ENCODE results near the gene GALNT17.

The GALNT17 gene

GRCh38 chr7:71668572-71668971 lies 536.6 kb downstream of the GALNT17 start:
- Histone ChIP-seq H3K4me1 (ENCODE audit: control insufficient read depth, insufficient read depth, low read length) (no peaks in the 10 kb centered on the region), H3K4me3 (ENCODE audit: low read length in 2 of 2) (no peak overlapping the region), H3K9ac (ENCODE audit: low read length in 2 of 2) (no peak overlapping the region), H3K27ac (ENCODE audit: low read length) (no peak overlapping the region), H3K36me3 (ENCODE audit: control insufficient read depth in 2 of 2, insufficient read depth in 2 of 2, low read length in 2 of 2) (no peaks in the 10 kb centered on the region), H3K27me3 (ENCODE audit: control insufficient read depth in 1 of 2, insufficient read depth in 2 of 2, low read length in 2 of 2) (no peaks in the 10 kb centered on the region), H3K9me3 (ENCODE audit: control insufficient read depth in 2 of 2, low read length in 2 of 2) (peaks cover 6% of the 10 kb centered on the region in 2 donors)

- Histone ChIP-seq H3K36me3 (ENCODE audit: control insufficient read depth in 2 of 2, insufficient read depth in 2 of 2, low read length in 2 of 2) (no peaks in the 10 kb centered on the region), H3K27ac (ENCODE audit: low read length) (no peak overlapping the region), H3K4me3 (ENCODE audit: low read length in 2 of 2) (no peak overlapping the region), H3K9ac (ENCODE audit: low read length in 2 of 2) (no peak overlapping the region), H3K27me3 (ENCODE audit: control insufficient read depth in 1 of 2, insufficient read depth in 2 of 2, low read length in 2 of 2) (no peaks in the 10 kb centered on the region), H3K4me1 (ENCODE audit: control insufficient read depth, insufficient read depth, low read length) (no peaks in the 10 kb centered on the region), H3K9me3 (ENCODE audit: control insufficient read depth in 2 of 2, low read length in 2 of 2) (no peaks in the 10 kb centered on the region)
These were observed 547.5 kb downstream of the GALNT17 start for GRCh38 chr7:71679480-71679879.

GRCh38 chr7:71682181-71682580 lies 550.2 kb downstream of the GALNT17 start:
- Histone ChIP-seq H3K9me3 (ENCODE audit: control insufficient read depth in 2 of 2, low read length in 2 of 2) (peaks cover 0 to 2% of the 10 kb centered on the region in 2 donors), H3K27ac (ENCODE audit: low read length) (no peak overlapping the region), H3K4me1 (ENCODE audit: control insufficient read depth, insufficient read depth, low read length) (no peaks in the 10 kb centered on the region), H3K9ac (ENCODE audit: low read length in 2 of 2) (no peak overlapping the region), H3K36me3 (ENCODE audit: control insufficient read depth in 2 of 2, insufficient read depth in 2 of 2, low read length in 2 of 2) (no peaks in the 10 kb centered on the region), H3K27me3 (ENCODE audit: control insufficient read depth in 1 of 2, insufficient read depth in 2 of 2, low read length in 2 of 2) (no peaks in the 10 kb centered on the region), H3K4me3 (ENCODE audit: low read length in 2 of 2) (no peak overlapping the region)

GRCh38 chr7:71682841-71683781 lies 551.2 kb downstream of the GALNT17 start:
- no peaks in the 10 kb centered on the region for H3K27me3 ChIP-seq (ENCODE audit: control insufficient read depth in 1 of 2, insufficient read depth in 2 of 2, low read length in 2 of 2)
- H3K4me1 ChIP-seq (ENCODE audit: control insufficient read depth, insufficient read depth, low read length): no peaks in the 10 kb centered on the region
- H3K9ac ChIP-seq (ENCODE audit: low read length in 2 of 2): no peak overlapping the region
- H3K4me3 ChIP-seq (ENCODE audit: low read length in 2 of 2): no peak overlapping the region
- peaks cover 0 to 2% of the 10 kb centered on the region in 2 donors for H3K9me3 ChIP-seq (ENCODE audit: control insufficient read depth in 2 of 2, low read length in 2 of 2)
- H3K27ac ChIP-seq (ENCODE audit: low read length): no peak overlapping the region
- no peaks in the 10 kb centered on the region for H3K36me3 ChIP-seq (ENCODE audit: control insufficient read depth in 2 of 2, insufficient read depth in 2 of 2, low read length in 2 of 2)

- H3K9me3 ChIP-seq (ENCODE audit: control insufficient read depth in 2 of 2, low read length in 2 of 2): peaks cover 0 to 2% of the 10 kb centered on the region in 2 donors
- no peaks in the 10 kb centered on the region for H3K27me3 ChIP-seq (ENCODE audit: control insufficient read depth in 1 of 2, insufficient read depth in 2 of 2, low read length in 2 of 2)
- no peaks in the 10 kb centered on the region for H3K4me1 ChIP-seq (ENCODE audit: control insufficient read depth, insufficient read depth, low read length)
- no peaks in the 10 kb centered on the region for H3K36me3 ChIP-seq (ENCODE audit: control insufficient read depth in 2 of 2, insufficient read depth in 2 of 2, low read length in 2 of 2)
- H3K4me3 ChIP-seq (ENCODE audit: low read length in 2 of 2): no peak overlapping the region
- no peak overlapping the region for H3K9ac ChIP-seq (ENCODE audit: low read length in 2 of 2)
- H3K27ac ChIP-seq (ENCODE audit: low read length): no peak overlapping the region
These were observed 555.3 kb downstream of the GALNT17 start for GRCh38 chr7:71687286-71687685.

- Histone ChIP-seq H3K9ac (ENCODE audit: low read length in 2 of 2) (no peak overlapping the region), H3K36me3 (ENCODE audit: control insufficient read depth in 2 of 2, insufficient read depth in 2 of 2, low read length in 2 of 2) (no peaks in the 10 kb centered on the region), H3K4me1 (ENCODE audit: control insufficient read depth, insufficient read depth, low read length) (no peaks in the 10 kb centered on the region), H3K27ac (ENCODE audit: low read length) (no peak overlapping the region), H3K9me3 (ENCODE audit: control insufficient read depth in 2 of 2, low read length in 2 of 2) (peaks cover 0 to 2% of the 10 kb centered on the region in 2 donors), H3K4me3 (ENCODE audit: low read length in 2 of 2) (no peak overlapping the region), H3K27me3 (ENCODE audit: control insufficient read depth in 1 of 2, insufficient read depth in 2 of 2, low read length in 2 of 2) (no peaks in the 10 kb centered on the region)
These were observed 556.1 kb downstream of the GALNT17 start for GRCh38 chr7:71687831-71688599.

- Histone ChIP-seq H3K27me3 (ENCODE audit: control insufficient read depth in 1 of 2, insufficient read depth in 2 of 2, low read length in 2 of 2) (no peaks in the 10 kb centered on the region), H3K4me1 (ENCODE audit: control insufficient read depth, insufficient read depth, low read length) (no peaks in the 10 kb centered on the region), H3K27ac (ENCODE audit: low read length) (no peak overlapping the region), H3K4me3 (ENCODE audit: low read length in 2 of 2) (no peak overlapping the region), H3K9me3 (ENCODE audit: control insufficient read depth in 2 of 2, low read length in 2 of 2) (no peaks in the 10 kb centered on the region), H3K9ac (ENCODE audit: low read length in 2 of 2) (no peak overlapping the region), H3K36me3 (ENCODE audit: control insufficient read depth in 2 of 2, insufficient read depth in 2 of 2, low read length in 2 of 2) (no peaks in the 10 kb centered on the region)
These were observed 559.6 kb downstream of the GALNT17 start for GRCh38 chr7:71691538-71691937.

- no peaks in the 10 kb centered on the region for H3K4me1 ChIP-seq (ENCODE audit: control insufficient read depth, insufficient read depth, low read length)
- no peaks in the 10 kb centered on the region for H3K36me3 ChIP-seq (ENCODE audit: control insufficient read depth in 2 of 2, insufficient read depth in 2 of 2, low read length in 2 of 2)
- H3K9me3 ChIP-seq (ENCODE audit: control insufficient read depth in 2 of 2, low read length in 2 of 2): no peaks in the 10 kb centered on the region
- no peak overlapping the region for H3K27ac ChIP-seq (ENCODE audit: low read length)
- no peaks in the 10 kb centered on the region for H3K27me3 ChIP-seq (ENCODE audit: control insufficient read depth in 1 of 2, insufficient read depth in 2 of 2, low read length in 2 of 2)
- H3K4me3 ChIP-seq (ENCODE audit: low read length in 2 of 2): no peak overlapping the region
- no peak overlapping the region for H3K9ac ChIP-seq (ENCODE audit: low read length in 2 of 2)
These were observed 562.7 kb downstream of the GALNT17 start for GRCh38 chr7:71694665-71695064.

- H3K27me3 ChIP-seq (ENCODE audit: control insufficient read depth in 1 of 2, insufficient read depth in 2 of 2, low read length in 2 of 2): no peaks in the 10 kb centered on the region
- H3K9me3 ChIP-seq (ENCODE audit: control insufficient read depth in 2 of 2, low read length in 2 of 2): no peaks in the 10 kb centered on the region
- H3K9ac ChIP-seq (ENCODE audit: low read length in 2 of 2): no peak overlapping the region
- no peak overlapping the region for H3K4me3 ChIP-seq (ENCODE audit: low read length in 2 of 2)
- H3K36me3 ChIP-seq (ENCODE audit: control insufficient read depth in 2 of 2, insufficient read depth in 2 of 2, low read length in 2 of 2): no peaks in the 10 kb centered on the region
- H3K27ac ChIP-seq (ENCODE audit: low read length): no peak overlapping the region
- H3K4me1 ChIP-seq (ENCODE audit: control insufficient read depth, insufficient read depth, low read length): no peaks in the 10 kb centered on the region
These were observed 563.2 kb downstream of the GALNT17 start for GRCh38 chr7:71695186-71695585.

GRCh38 chr7:71696511-71696910 lies 564.6 kb downstream of the GALNT17 start:
- no peak overlapping the region for H3K9ac ChIP-seq (ENCODE audit: low read length in 2 of 2)
- H3K9me3 ChIP-seq (ENCODE audit: control insufficient read depth in 2 of 2, low read length in 2 of 2): no peaks in the 10 kb centered on the region
- H3K27me3 ChIP-seq (ENCODE audit: control insufficient read depth in 1 of 2, insufficient read depth in 2 of 2, low read length in 2 of 2): no peaks in the 10 kb centered on the region
- H3K27ac ChIP-seq (ENCODE audit: low read length): no peak overlapping the region
- H3K36me3 ChIP-seq (ENCODE audit: control insufficient read depth in 2 of 2, insufficient read depth in 2 of 2, low read length in 2 of 2): no peaks in the 10 kb centered on the region
- H3K4me1 ChIP-seq (ENCODE audit: control insufficient read depth, insufficient read depth, low read length): no peaks in the 10 kb centered on the region
- no peak overlapping the region for H3K4me3 ChIP-seq (ENCODE audit: low read length in 2 of 2)
